Measurements from ENCODE around the gene IGSF3. TPM values are rescaled to one million over a fixed set of nuclear protein-coding genes. Genes with fewer than 3 reads are reported as not detected.

IGSF3 gene
- total RNA-seq, 4 donors from 2014 or later: 10.9 to 23.1 (median 18.6) TPM

GRCh38 chr1:116557323-116557878 lies 110.1 kb downstream of the IGSF3 start:
- no peak for DNase-seq
- peaks cover 0 to 5% of the 10 kb centered on the region in 2 donors for H3K4me1 ChIP-seq
- no peak overlapping the region for H3K4me3 ChIP-seq (replicated peaks in 1 of 3)
- intact Hi-C loops (cut with DNase I): no loop called here
- H3K9me3 ChIP-seq: no peaks in the 10 kb centered on the region
- no peaks in the 10 kb centered on the region for H3K36me3 ChIP-seq
- TF ChIP-seq CTCF (IDR thresholded peaks at IDR 0.05) (no peak), POLR2A (IDR thresholded peaks at IDR 0.05) (no peak)
- H3K27ac ChIP-seq: no peak overlapping the region
- 88 to 93% methylated on average over 4 of the region's 4 CpGs for WGBS, 2 donors
- H3K27me3 ChIP-seq: no peaks in the 10 kb centered on the region

DNA sequence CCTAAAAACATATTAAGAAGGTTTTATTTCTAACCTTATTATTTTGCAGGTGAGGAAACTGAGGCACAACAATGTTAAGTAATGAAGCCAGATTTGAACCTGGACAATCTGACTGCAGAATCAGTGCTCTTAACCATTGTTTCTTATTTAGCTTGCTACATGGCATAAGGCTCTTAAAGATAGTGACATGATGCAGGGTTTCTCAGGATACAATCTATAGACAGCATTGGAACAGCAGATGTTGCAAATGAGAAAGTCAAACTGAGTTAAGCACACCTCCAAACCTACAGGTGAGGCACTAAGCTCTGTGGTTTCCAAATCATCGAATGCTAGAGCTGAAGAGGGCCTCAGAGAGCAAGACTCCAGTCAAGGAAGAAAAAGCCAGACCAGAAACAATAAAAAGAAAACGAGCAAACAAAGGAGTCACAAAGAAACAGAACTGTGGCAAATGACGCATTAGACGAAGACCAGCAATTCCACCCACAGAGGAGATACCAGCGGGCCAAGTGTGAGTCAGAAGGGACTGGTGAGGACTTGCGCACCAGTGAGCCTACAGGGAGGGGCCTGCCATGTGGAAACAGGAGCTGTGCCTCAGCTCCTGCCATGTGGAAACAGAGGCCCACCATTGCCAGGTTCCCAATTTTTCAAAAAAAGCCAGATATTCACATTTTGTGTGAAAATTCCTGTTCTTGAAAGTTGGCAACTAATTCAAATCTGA lies 111.1 kb downstream of the IGSF3 start:
- Histone ChIP-seq H3K4me1 (peaks cover 0 to 5% of the 10 kb centered on the region in 2 donors), H3K36me3 (no peaks in the 10 kb centered on the region), H3K9me3 (no peaks in the 10 kb centered on the region), H3K27me3 (no peaks in the 10 kb centered on the region), H3K4me3 (replicated peaks in 1 of 3) (no peak overlapping the region), H3K27ac (no peak overlapping the region)
- no peak for DNase-seq
- intact Hi-C loops (cut with DNase I): no loop called here
- TF ChIP-seq POLR2A (IDR thresholded peaks at IDR 0.05) (no peak), CTCF (IDR thresholded peaks at IDR 0.05) (no peak)
- WGBS, 2 donors: 70 to 88% methylated on average over 6 of the region's 6 CpGs

- 86 to 94% methylated on average over 2 of the region's 2 CpGs for WGBS, 2 donors
Observed at GRCh38 chr1:116554924-116555323, 112.6 kb downstream of the IGSF3 start.

GRCh38 chr1:116553386-116554115 lies 114.0 kb downstream of the IGSF3 start:
- Histone ChIP-seq H3K27me3 (no peaks in the 10 kb centered on the region), H3K9me3 (no peaks in the 10 kb centered on the region), H3K4me3 (replicated peaks in 1 of 3) (no peak overlapping the region), H3K4me1 (peaks cover 0 to 5% of the 10 kb centered on the region in 2 donors), H3K36me3 (no peaks in the 10 kb centered on the region), H3K27ac (no peak overlapping the region)
- DNase-seq: no peak
- intact Hi-C loops (cut with DNase I): no loop called here
- TF ChIP-seq POLR2A (IDR thresholded peaks at IDR 0.05) (no peak), CTCF (IDR thresholded peaks at IDR 0.05) (no peak)
- 100% methylated on average over 1 of the region's 1 CpG for WGBS, 2 donors

More at GRCh38 chr1:116554924-116555323, 112.6 kb downstream of the IGSF3 start:
- intact Hi-C loops (cut with DNase I): no loop called here
- Histone ChIP-seq H3K27ac (no peak overlapping the region), H3K4me3 (replicated peaks in 1 of 3) (no peak overlapping the region), H3K9me3 (no peaks in the 10 kb centered on the region), H3K4me1 (peaks cover 0 to 5% of the 10 kb centered on the region in 2 donors), H3K27me3 (no peaks in the 10 kb centered on the region), H3K36me3 (no peaks in the 10 kb centered on the region)
- TF ChIP-seq POLR2A (IDR thresholded peaks at IDR 0.05) (no peak), CTCF (IDR thresholded peaks at IDR 0.05) (no peak)
- no peak for DNase-seq
